Osteoblast (primary cell): Measurements from ENCODE around the gene ABHD1. TPM values are rescaled to one million over a fixed set of nuclear protein-coding genes. Genes with fewer than 3 reads are reported as not detected.
"Not testable (repeated sequence)": the region's sequence is repeated elsewhere in the genome, so short reads cannot be mapped to it uniquely, and the experiment has no call there.

ENCODE experiments used
- DNase-seq: peaks from one replicate; pipeline ENCODE4 v3.0.0; 2011; ENCODE audit warnings: low spot score, mixed read lengths; ENCODE audit not compliant: insufficient read length; ENCODE audit errors: missing footprints
- H2AFZ ChIP-seq: 2 replicates; pipeline ENCODE4 v1.6.0; 2011; ENCODE audit warnings: mild to moderate bottlenecking, low read length
- H3K27ac ChIP-seq: 2 replicates; pipeline ENCODE4 v1.5.1; 2011; ENCODE audit warnings: mild to moderate bottlenecking, low read depth, low read length, moderate library complexity
- H3K27me3 ChIP-seq: 2 replicates; pipeline ENCODE4 v1.6.0; 2012; ENCODE audit warnings: mild to moderate bottlenecking, control low read depth, inconsistent platforms, low read length, moderate library complexity; ENCODE audit not compliant: insufficient read depth
- H3K36me3 ChIP-seq: 2 replicates; pipeline ENCODE4 v1.5.1; 2011; ENCODE audit warnings: mild to moderate bottlenecking, low read length, control low read depth, moderate library complexity; ENCODE audit not compliant: insufficient read depth
- H3K4me1 ChIP-seq: 2 replicates; pipeline ENCODE4 v1.5.1; 2011; ENCODE audit warnings: mild to moderate bottlenecking, low read length, control low read depth, moderate library complexity; ENCODE audit not compliant: insufficient read depth
- H3K4me2 ChIP-seq: 2 replicates; pipeline ENCODE4 v1.6.0; 2011; ENCODE audit warnings: mild to moderate bottlenecking, low read length; ENCODE audit not compliant: insufficient read depth
- H3K4me3 ChIP-seq: fragments of 200-600 bp; sonication (generic); 3 replicates; pipeline ENCODE4 v1.5.1; 2012; ENCODE audit warnings: mild to moderate bottlenecking, low read length, inconsistent platforms; ENCODE audit not compliant: insufficient read depth
- H3K79me2 ChIP-seq: 2 replicates; pipeline ENCODE4 v1.6.0; 2012; ENCODE audit warnings: mild to moderate bottlenecking, low read length, control low read depth, inconsistent platforms; ENCODE audit not compliant: insufficient read depth
- H3K9me3 ChIP-seq: 2 replicates; pipeline ENCODE4 v1.5.1; 2011; ENCODE audit warnings: low read depth, low read length, control low read depth
- H4K20me1 ChIP-seq: 2 replicates; pipeline ENCODE4 v1.6.0; 2012; ENCODE audit warnings: mild to moderate bottlenecking, low read length, control low read depth; ENCODE audit not compliant: insufficient read depth
- CTCF ChIP-seq: IDR thresholded peaks from 2 replicates; pipeline ENCODE4 v1.5.1; 2011; ENCODE audit warnings: mild to moderate bottlenecking, low read depth, low read length, moderate library complexity; ENCODE audit errors: extremely low read depth
- total RNA-seq: library from RNA; depleted of rRNA; stranded (reverse); fragments of >200 nt; gene quantifications from 2 replicates; pipeline ENCODE4 v1.2.3, GENCODE V29; 2012

The ABHD1 gene
- total RNA-seq, 1 donor, result under 0.01 TPM

- no peak for TF ChIP-seq CTCF
- Histone ChIP-seq H3K9me3 (no peaks in the 10 kb centered on the region), H2AFZ (no peak overlapping the region), H3K4me2 (no peak overlapping the region), H3K79me2 (no peaks in the 10 kb centered on the region), H3K4me3 (no peak overlapping the region), H4K20me1 (no peaks in the 10 kb centered on the region), H3K36me3 (no peaks in the 10 kb centered on the region), H3K4me1 (peaks cover 12% of the 10 kb centered on the region), H3K27ac (no peak overlapping the region), H3K27me3 (peaks cover 40% of the 10 kb centered on the region)
- DNase-seq, result no peak
These were observed 47.8 kb downstream of the ABHD1 start for GRCh38 chr2:27171351-27171848.

GRCh38 chr2:27174638-27175037 lies 51.0 kb downstream of the ABHD1 start:
- no peaks in the 10 kb centered on the region for H4K20me1 ChIP-seq
- H3K4me2 ChIP-seq, result no peak overlapping the region
- H3K4me1 ChIP-seq, result peaks cover 18% of the 10 kb centered on the region
- no peak overlapping the region for H2AFZ ChIP-seq
- no peak overlapping the region for H3K4me3 ChIP-seq
- peak; percentile 46 for DNase-seq
- no peak for TF ChIP-seq CTCF
- H3K36me3 ChIP-seq, result no peaks in the 10 kb centered on the region
- no peaks in the 10 kb centered on the region for H3K79me2 ChIP-seq
- no peaks in the 10 kb centered on the region for H3K9me3 ChIP-seq
- no peak overlapping the region for H3K27ac ChIP-seq
- peaks cover 45% of the 10 kb centered on the region for H3K27me3 ChIP-seq

GRCh38 chr2:27175330-27175729 lies 51.7 kb downstream of the ABHD1 start:
- Histone ChIP-seq H3K4me1 (peaks cover 20% of the 10 kb centered on the region), H3K4me2 (no peak overlapping the region), H3K27me3 (peaks cover 44% of the 10 kb centered on the region), H3K27ac (no peak overlapping the region), H3K9me3 (no peaks in the 10 kb centered on the region), H3K79me2 (no peaks in the 10 kb centered on the region), H4K20me1 (no peaks in the 10 kb centered on the region), H3K36me3 (no peaks in the 10 kb centered on the region), H2AFZ (no peak overlapping the region), H3K4me3 (no peak overlapping the region)
- DNase-seq, result peak; percentile 19
- no peak for TF ChIP-seq CTCF

GRCh38 chr2:27175781-27176180 lies 52.2 kb downstream of the ABHD1 start:
- Histone ChIP-seq H3K4me1 (peaks cover 21% of the 10 kb centered on the region), H3K27me3 (peaks cover 39% of the 10 kb centered on the region)
- not testable (repeated sequence) for H3K36me3 ChIP-seq, H4K20me1 ChIP-seq, H3K79me2 ChIP-seq, DNase-seq, H3K9me3 ChIP-seq, H3K4me2 ChIP-seq, H3K27ac ChIP-seq, H2AFZ ChIP-seq, H3K4me3 ChIP-seq
